PC-3 (cell line): ENCODE results near the gene KCTD20. TPM values are rescaled to one million over a fixed set of nuclear protein-coding genes. Genes with fewer than 3 reads are reported as not detected.

Experiments
- ATAC-seq: fragments of 200-7000 bp; cut with Tn5 transposase; 2 replicates; pipeline ENCODE4 v1.9.1; 2020; ENCODE audit warnings: mild to moderate bottlenecking, moderate library complexity
- BruUV-seq: library from RNA; stranded (reverse); fragments of 400-500 nt; replicated peaks from 2 replicates; lab custom pipeline; 2021; lab: Mats Ljungman, UMichigan
- CTCF ChIA-PET: fragments of 300-600 bp; sonication (Branson Sonifier 250); formaldehyde crosslinking; loops from one replicate; lab custom pipeline; 2022; ENCODE audit warnings: antibody characterized with exemption; lab: Charles Lee
- POLR2A ChIA-PET: fragments of 300-600 bp; sonication (Branson Sonifier 250); formaldehyde crosslinking; loops from one replicate; lab custom pipeline; 2022; ENCODE audit warnings: antibody characterized with exemption; ENCODE audit not compliant: unreplicated experiment; lab: Charles Lee
- DNase-seq: peaks from one replicate; pipeline ENCODE4 v3.0.0-alpha.2; 2015
- H2AFZ ChIP-seq: fragments of 300-600 bp; sonication (generic); 2 replicates; pipeline ENCODE4 v1.6.0; 2016; ENCODE audit warnings: antibody characterized with exemption, low read length
- H3F3A ChIP-seq: fragments of 300-600 bp; sonication (generic); one replicate; pipeline ENCODE4 v1.6.0; 2017; ENCODE audit warnings: antibody characterized with exemption, low read length, control low read depth, mild to moderate bottlenecking; ENCODE audit not compliant: unreplicated experiment
- H3K27ac ChIP-seq: fragments of 300-600 bp; sonication (generic); 2 replicates; pipeline ENCODE4 v1.5.1; 2016; ENCODE audit warnings: mild to moderate bottlenecking, low read length
- H3K27me3 ChIP-seq: fragments of 300-600 bp; sonication (generic); 2 replicates; pipeline ENCODE4 v1.6.1; 2016; ENCODE audit warnings: low read length, mixed read lengths
- H3K36me3 ChIP-seq: fragments of 300-600 bp; sonication (generic); 2 replicates; pipeline ENCODE4 v1.6.1; 2016; ENCODE audit warnings: low read depth, mixed run types, low read length, mixed read lengths
- H3K4me1 ChIP-seq: fragments of 300-600 bp; sonication (generic); 2 replicates; pipeline ENCODE4 v1.5.1; 2016; ENCODE audit warnings: low read length; ENCODE audit not compliant: insufficient read depth
- H3K4me2 ChIP-seq: fragments of 300-600 bp; sonication (generic); 2 replicates; pipeline ENCODE4 v1.6.0; 2016; ENCODE audit warnings: low read length
- H3K4me3 ChIP-seq: fragments of 300-600 bp; sonication (generic); 2 replicates; pipeline ENCODE4 v1.5.1; 2016; ENCODE audit warnings: mild to moderate bottlenecking, low read length, mixed read lengths
- H3K79me2 ChIP-seq: fragments of 300-600 bp; sonication (generic); 2 replicates; pipeline ENCODE4 v1.6.1; 2017; ENCODE audit warnings: low read length, mixed read lengths
- H3K9ac ChIP-seq: fragments of 300-600 bp; sonication (generic); 2 replicates; pipeline ENCODE4 v1.6.0; 2016; ENCODE audit warnings: mild to moderate bottlenecking, low read length
- H3K9me2 ChIP-seq: fragments of 300-600 bp; sonication (generic); replicated peaks from 2 replicates; pipeline ENCODE4 v1.6.1; 2016; ENCODE audit warnings: mixed run types, low read length, mixed read lengths
- H3K9me3 ChIP-seq: fragments of 300-600 bp; sonication (generic); 2 replicates; pipeline ENCODE4 v1.6.1; 2016; ENCODE audit warnings: low read length, mixed read lengths
- H4K20me1 ChIP-seq: fragments of 300-600 bp; sonication (generic); 2 replicates; pipeline ENCODE4 v1.6.1; 2016; ENCODE audit warnings: low read length, mixed read lengths
- CTCF ChIP-seq: fragments of 300-600 bp; sonication (generic); conservative IDR thresholded peaks from 2 replicates; pipeline ENCODE4 v1.5.1; 2017; ENCODE audit warnings: antibody characterized with exemption, low read depth, mild to moderate bottlenecking, low read length
- EZH2 ChIP-seq: fragments of 300-600 bp; sonication (generic); IDR thresholded peaks from one replicate; pipeline ENCODE4 v1.6.1; 2017; ENCODE audit warnings: antibody characterized with exemption, mild to moderate bottlenecking, low read length; ENCODE audit not compliant: unreplicated experiment
- EZH2phosphoT487 ChIP-seq: fragments of 300-600 bp; sonication (generic); IDR thresholded peaks from 2 replicates; pipeline ENCODE4 v1.6.1; 2018; ENCODE audit warnings: mild to moderate bottlenecking, antibody characterized with exemption, low read length, borderline replicate concordance
- intact Hi-C: fragments of 100-400 bp; cut with micrococcal nuclease; formaldehyde crosslinking; loops from 2 replicates; pipeline ENCODE4 v1.9.0; 2023
- total RNA-seq: library from RNA; depleted of rRNA; stranded (reverse); fragments of >200 nt; gene quantifications from 2 replicates; pipeline ENCODE4 v1.2.3, GENCODE V29; 2014

Gene KCTD20
- total RNA-seq, 1 experiment from 2014 or later = 26.5 TPM

GRCh38 chr6:36442103-36442670 is 613 bp upstream of the KCTD20 start:
- no peak for TF ChIP-seq EZH2phosphoT487
- TF ChIP-seq EZH2 = no peak
- TF ChIP-seq CTCF = no peak
- ChIA-PET CTCF (no interaction called here), POLR2A (interaction anchor here (0.6 kb wide), 1 partner anchor 19 kb away, joined by 3 read pairs; no protein-coding TSS in a partner anchor)
- peaks cover 29% of the 10 kb centered on the region for H3K4me1 ChIP-seq
- H3K4me2 ChIP-seq = peak overlapping the region; percentile 80
- TSS peak; percentile 91 for BruUV-seq
- H3K27me3 ChIP-seq = no peaks in the 10 kb centered on the region
- H3K9me2 ChIP-seq = no peaks in the 10 kb centered on the region
- peaks cover 4% of the 10 kb centered on the region for H3F3A ChIP-seq
- H2AFZ ChIP-seq = peak overlapping the region; percentile 93
- H3K9me3 ChIP-seq = no peaks in the 10 kb centered on the region
- DNase-seq (no peak), ATAC-seq (no peak)
- peak overlapping the region; percentile 83 for H3K27ac ChIP-seq
- no peaks in the 10 kb centered on the region for H4K20me1 ChIP-seq
- H3K36me3 ChIP-seq = no peaks in the 10 kb centered on the region
- intact Hi-C loops = loop anchor here (1.0 to 5.0 kb wide), 2 partner anchors 152 to 165 kb away; partner anchors contain the start of gene SRSF3
- H3K79me2 ChIP-seq = peaks cover 43% of the 10 kb centered on the region
- H3K9ac ChIP-seq = peak overlapping the region; percentile 94
- H3K4me3 ChIP-seq = peak overlapping the region; percentile 97

- ChIA-PET CTCF (interaction anchor here (0.8 kb wide), 1 partner anchor 21 kb away, joined by 3 read pairs; no protein-coding TSS in a partner anchor), POLR2A (interaction anchor here (0.6 to 0.7 kb wide), 2 partner anchors 82 to 370 kb away, joined by 4 to 5 read pairs; no protein-coding TSS in a partner anchor)
- H3K4me2 ChIP-seq = peak overlapping the region; percentile 80
- peaks cover 57% of the 10 kb centered on the region for H3K79me2 ChIP-seq
- peaks cover 4% of the 10 kb centered on the region for H3F3A ChIP-seq
- peak overlapping the region; percentile 97 for H3K4me3 ChIP-seq
- H3K9me3 ChIP-seq = no peaks in the 10 kb centered on the region
- peaks cover 29% of the 10 kb centered on the region for H3K4me1 ChIP-seq
- H3K36me3 ChIP-seq = peaks cover 6% of the 10 kb centered on the region
- BruUV-seq = TSS peak; percentile 42
- peak overlapping the region; percentile 93 for H2AFZ ChIP-seq
- peak; percentile 57 for TF ChIP-seq CTCF
- TF ChIP-seq EZH2 = no peak
- intact Hi-C loops = loop anchor here (5.0 kb wide), 1 partner anchor 164 kb away; no protein-coding TSS in a partner anchor
- peak; percentile 57 for DNase-seq
- H3K27ac ChIP-seq = peak overlapping the region; percentile 83
- no peaks in the 10 kb centered on the region for H3K27me3 ChIP-seq
- no peaks in the 10 kb centered on the region for H4K20me1 ChIP-seq
- peak; percentile 20 for ATAC-seq
- no peaks in the 10 kb centered on the region for H3K9me2 ChIP-seq
- H3K9ac ChIP-seq = peak overlapping the region; percentile 94
Measured at GRCh38 chr6:36443471-36444428, 950 bp downstream of the KCTD20 start.
